LNCaP clone FGC (cell line): ENCODE results near the gene GPRASP3.
"Not testable (repeated sequence)": the region's sequence is repeated elsewhere in the genome, so short reads cannot be mapped to it uniquely, and the experiment has no call there.

ENCODE experiments used
- DNase-seq: peaks from one replicate; pipeline ENCODE4 v3.0.0-alpha.2; 2011; ENCODE audit warnings: low read depth
- H3K4me3 ChIP-seq: 2 replicates; pipeline ENCODE4 v1.5.1; 2011; ENCODE audit warnings: mild to moderate bottlenecking, low read depth, low read length, control low read depth
- CTCF ChIP-seq: IDR thresholded peaks from 2 replicates; pipeline ENCODE4 v1.5.1; 2012; ENCODE audit warnings: mild to moderate bottlenecking; ENCODE audit not compliant: control insufficient read depth, insufficient read depth; ENCODE audit errors: extremely low read depth

GPRASP3 gene

GRCh38 chrX:102720237-102721168 is at the start of gene GPRASP3:
GPRASP3 (plus strand) TSS chrX:102720743; CDS start chrX:102748996, 28,253 bp downstream.
- TF ChIP-seq CTCF = no peak
- peak within 1 kb of the TSS; percentile 75 for H3K4me3 ChIP-seq
- DNase-seq = peak; percentile 56

GRCh38 chrX:102672856-102673255 is 47.7 kb upstream of the GPRASP3 start:
- no peak for DNase-seq
- no peak overlapping the region for H3K4me3 ChIP-seq
- TF ChIP-seq CTCF = no peak

GRCh38 chrX:102677479-102677878 is 43.1 kb upstream of the GPRASP3 start:
- not testable (repeated sequence) for DNase-seq, H3K4me3 ChIP-seq

- TF ChIP-seq CTCF = no peak
- no peak for DNase-seq
- no peak overlapping the region for H3K4me3 ChIP-seq
These were observed 35.6 kb upstream of the GPRASP3 start for GRCh38 chrX:102684772-102685520.

GRCh38 chrX:102694749-102695148 is 25.8 kb upstream of the GPRASP3 start:
- DNase-seq = no peak
- no peak for TF ChIP-seq CTCF

GRCh38 chrX:102696306-102696705 is 24.2 kb upstream of the GPRASP3 start:
- no peak for TF ChIP-seq CTCF
- no peak overlapping the region for H3K4me3 ChIP-seq
- no peak for DNase-seq

More at GRCh38 chrX:102694749-102695148, 25.8 kb upstream of the GPRASP3 start:
- H3K4me3 ChIP-seq = no peak overlapping the region

- DNase-seq = no peak
- no peak for TF ChIP-seq CTCF
These were observed 23.0 kb upstream of the GPRASP3 start for GRCh38 chrX:102697494-102697893.

More at GRCh38 chrX:102697494-102697893, 23.0 kb upstream of the GPRASP3 start:
- H3K4me3 ChIP-seq = no peak overlapping the region
